GM21360 (cell line): ENCODE data around the gene PCDHGA10.
A peak's percentile ranks its signal among the peaks of the same experiment; 100 is the strongest.
"Not testable (repeated sequence)": the region's sequence is repeated elsewhere in the genome, so short reads cannot be mapped to it uniquely, and the experiment has no call there.

Source experiments
- ATAC-seq: cut with Tn5 transposase; IDR thresholded peaks from one replicate; pipeline ENCODE4 v1.9.1; 2021; ENCODE audit warnings: mild to moderate bottlenecking, moderate library complexity; ENCODE audit not compliant: unreplicated experiment

The PCDHGA10 gene

GRCh38 chr5:141392429-141393198, 20.2 kb upstream of the PCDHGA10 start, which contains the start of gene PCDHGA8:
Gene PCDHGA8 (plus strand): TSS chr5:141392633. CDS start chr5:141392814, 181 bp downstream.
- no peak for ATAC-seq

- ATAC-seq: no peak
Measured at GRCh38 chr5:141393267-141393666, 19.5 kb upstream of the PCDHGA10 start.

GRCh38 chr5:141394401-141395187, 18.2 kb upstream of the PCDHGA10 start:
- ATAC-seq: not testable (repeated sequence)

- ATAC-seq: peak; percentile 99
Measured at GRCh38 chr5:141397756-141398551, 14.8 kb upstream of the PCDHGA10 start, which contains the start of gene PCDHGB5. Gene PCDHGB5 (plus strand): TSS chr5:141397947. CDS start chr5:141398128, 181 bp downstream.

- ATAC-seq: no peak
Measured at GRCh38 chr5:141398608-141399007, 14.2 kb upstream of the PCDHGA10 start.

GRCh38 chr5:141399555-141400258, 13.1 kb upstream of the PCDHGA10 start:
- ATAC-seq: no peak

GRCh38 chr5:141402553-141403243, 10.1 kb upstream of the PCDHGA10 start, which contains the start of gene PCDHGA9:
Gene PCDHGA9 (plus strand): TSS chr5:141402778. CDS start chr5:141402953, 175 bp downstream.
- ATAC-seq: no peak

- no peak for ATAC-seq
Measured at GRCh38 chr5:141403387-141403786, 9.4 kb upstream of the PCDHGA10 start.

- ATAC-seq: peak; percentile 86
Measured at GRCh38 chr5:141407790-141408505, 4.8 kb upstream of the PCDHGA10 start, which contains the start of gene PCDHGB6. Gene PCDHGB6 (plus strand): TSS chr5:141408021. CDS start chr5:141408203, 182 bp downstream.

- ATAC-seq: no peak
Measured at GRCh38 chr5:141409598-141410306, 3.0 kb upstream of the PCDHGA10 start.

- ATAC-seq: no peak
Measured at GRCh38 chr5:141411575-141411974, 1.2 kb upstream of the PCDHGA10 start.

GRCh38 chr5:141413540-141414069, 818 bp downstream of the PCDHGA10 start:
- ATAC-seq: no peak

GRCh38 chr5:141414548-141415274, 1.9 kb downstream of the PCDHGA10 start:
- ATAC-seq: not testable (repeated sequence)

GRCh38 chr5:141415275-141415618, 2.5 kb downstream of the PCDHGA10 start:
- ATAC-seq: not testable (repeated sequence)

GRCh38 chr5:141417494-141418172, 4.8 kb downstream of the PCDHGA10 start, which contains the start of gene PCDHGB7:
Gene PCDHGB7 (plus strand): TSS chr5:141417677. CDS start chr5:141417860, 183 bp downstream.
- peak; percentile 77 for ATAC-seq

GRCh38 chr5:141419074-141419880, 6.5 kb downstream of the PCDHGA10 start:
- no peak for ATAC-seq
